ENCODE measurements around the gene MAGEA2.
"Not testable (repeated sequence)": the region's sequence is repeated elsewhere in the genome, so short reads cannot be mapped to it uniquely, and the experiment has no call there.

MAGEA2 gene

GRCh38 chrX:152753686-152754650, at the start of gene MAGEA2:
TSS of gene MAGEA2 (minus strand) at chrX:152753842. CDS start at chrX:152751363, 2,479 bp downstream.
- H3K9ac ChIP-seq (ENCODE audit: low read length in 2 of 2); H3K27ac ChIP-seq (ENCODE audit: low read length); H3K4me3 ChIP-seq (ENCODE audit: low read length in 2 of 2); H3K27me3 ChIP-seq (ENCODE audit: control insufficient read depth in 1 of 2, insufficient read depth in 2 of 2, low read length in 2 of 2); H3K9me3 ChIP-seq (ENCODE audit: control insufficient read depth in 2 of 2, low read length in 2 of 2); H3K4me1 ChIP-seq (ENCODE audit: control insufficient read depth, insufficient read depth, low read length); H3K36me3 ChIP-seq (ENCODE audit: control insufficient read depth in 2 of 2, insufficient read depth in 2 of 2, low read length in 2 of 2): not testable (repeated sequence)

DNA sequence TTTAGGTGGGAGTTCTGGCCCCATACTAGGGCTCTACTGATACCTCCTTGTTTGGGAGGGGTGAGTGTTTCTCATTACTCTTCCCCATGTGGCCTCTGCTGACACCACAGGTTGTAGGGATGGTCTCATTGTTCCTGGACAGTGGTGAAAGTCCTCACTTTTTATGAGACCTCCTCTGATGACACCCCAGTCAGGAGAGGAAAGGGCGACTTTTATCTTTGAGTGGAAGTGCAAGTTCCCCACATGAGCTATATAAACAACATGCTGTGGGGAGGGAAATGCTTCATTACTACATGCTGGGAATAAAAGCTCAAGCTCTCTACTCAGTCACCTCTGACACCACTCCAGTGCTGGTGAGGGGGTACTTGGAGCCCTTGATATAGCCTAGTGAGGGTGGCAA, 45.3 kb upstream of the MAGEA2 start:
- no peaks in the 10 kb centered on the region for H3K4me1 ChIP-seq (ENCODE audit: control insufficient read depth, insufficient read depth, low read length)
- no peak overlapping the region for H3K4me3 ChIP-seq (ENCODE audit: low read length in 2 of 2)
- no peaks in the 10 kb centered on the region for H3K27me3 ChIP-seq (ENCODE audit: control insufficient read depth in 1 of 2, insufficient read depth in 2 of 2, low read length in 2 of 2)
- H3K9ac ChIP-seq (ENCODE audit: low read length in 2 of 2), result no peak overlapping the region
- H3K9me3 ChIP-seq (ENCODE audit: control insufficient read depth in 2 of 2, low read length in 2 of 2), result no peaks in the 10 kb centered on the region
- no peaks in the 10 kb centered on the region for H3K36me3 ChIP-seq (ENCODE audit: control insufficient read depth in 2 of 2, insufficient read depth in 2 of 2, low read length in 2 of 2)
- H3K27ac ChIP-seq (ENCODE audit: low read length), result no peak overlapping the region

DNA sequence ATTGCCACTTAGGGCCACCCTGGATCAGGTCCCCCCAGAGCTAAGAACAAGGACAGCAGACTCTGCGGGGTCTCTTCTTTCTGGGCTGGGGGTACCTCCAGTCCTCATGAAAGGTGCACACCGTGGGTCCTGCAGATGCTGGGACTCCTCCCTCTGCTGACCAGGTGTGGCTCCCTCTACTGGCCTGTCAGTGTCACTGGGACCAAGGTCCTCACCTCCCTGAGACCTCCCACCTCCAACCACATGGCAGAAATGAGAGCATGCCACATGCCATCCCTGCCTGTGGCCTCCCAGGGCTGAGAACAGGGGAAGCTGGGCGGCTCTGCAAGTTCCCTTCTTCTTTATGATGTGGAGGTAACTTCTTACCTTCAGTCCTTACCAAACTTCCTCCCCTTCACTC, 33.4 kb upstream of the MAGEA2 start:
- H3K27me3 ChIP-seq (ENCODE audit: control insufficient read depth in 1 of 2, insufficient read depth in 2 of 2, low read length in 2 of 2); H3K27ac ChIP-seq (ENCODE audit: low read length); H3K9ac ChIP-seq (ENCODE audit: low read length in 2 of 2); H3K4me1 ChIP-seq (ENCODE audit: control insufficient read depth, insufficient read depth, low read length); H3K4me3 ChIP-seq (ENCODE audit: low read length in 2 of 2); H3K36me3 ChIP-seq (ENCODE audit: control insufficient read depth in 2 of 2, insufficient read depth in 2 of 2, low read length in 2 of 2); H3K9me3 ChIP-seq (ENCODE audit: control insufficient read depth in 2 of 2, low read length in 2 of 2): not testable (repeated sequence)

DNA sequence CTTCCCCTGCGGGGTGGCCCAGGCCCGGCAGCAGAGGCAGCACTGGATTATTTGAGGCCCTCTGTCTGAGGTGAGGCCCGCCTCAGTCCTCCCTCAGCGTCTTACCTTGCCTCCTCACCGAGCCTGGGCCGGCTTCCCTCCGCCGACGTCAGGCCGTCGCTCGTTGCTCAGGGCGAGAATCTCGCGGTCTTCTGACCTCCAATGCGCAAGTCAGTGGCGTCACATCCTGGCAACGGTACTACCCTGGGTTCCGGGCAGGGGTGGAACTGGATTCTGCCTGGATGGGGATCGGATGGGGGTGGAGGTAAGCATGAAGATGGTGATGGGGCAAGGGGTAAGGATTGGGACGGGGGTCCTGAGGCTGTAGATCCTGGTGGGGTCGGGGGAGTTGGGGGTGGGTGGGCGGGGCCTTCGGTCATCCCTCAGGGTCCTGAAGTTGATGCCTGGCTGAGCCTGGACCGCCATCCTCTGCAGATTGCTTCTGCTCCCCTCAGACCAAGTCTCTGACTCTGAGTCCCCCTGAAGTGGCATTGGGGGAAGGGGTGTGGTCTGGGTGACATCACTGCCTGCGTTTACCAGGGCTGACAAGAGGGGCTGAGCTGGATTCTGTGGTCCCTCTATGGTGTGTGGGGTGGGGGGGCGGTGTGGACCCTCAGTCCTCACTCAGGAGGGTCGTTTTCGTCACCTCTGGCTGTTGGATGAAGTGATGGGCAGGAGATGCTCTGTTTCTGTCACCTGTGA, 16.1 kb upstream of the MAGEA2 start, which contains the start of gene MAGEA6:
Gene MAGEA6, minus strand, starts transcription at position 141 of the 741 bp plus-strand sequence. CDS start 2,039 bp downstream, outside the sequence.
- H3K27me3 ChIP-seq (ENCODE audit: control insufficient read depth in 1 of 2, insufficient read depth in 2 of 2, low read length in 2 of 2); H3K4me3 ChIP-seq (ENCODE audit: low read length in 2 of 2); H3K4me1 ChIP-seq (ENCODE audit: control insufficient read depth, insufficient read depth, low read length); H3K9me3 ChIP-seq (ENCODE audit: control insufficient read depth in 2 of 2, low read length in 2 of 2); H3K27ac ChIP-seq (ENCODE audit: low read length); H3K36me3 ChIP-seq (ENCODE audit: control insufficient read depth in 2 of 2, insufficient read depth in 2 of 2, low read length in 2 of 2); H3K9ac ChIP-seq (ENCODE audit: low read length in 2 of 2): not testable (repeated sequence)

- not testable (repeated sequence) for H3K4me1 ChIP-seq (ENCODE audit: control insufficient read depth, insufficient read depth, low read length); H3K27ac ChIP-seq (ENCODE audit: low read length); H3K4me3 ChIP-seq (ENCODE audit: low read length in 2 of 2); H3K27me3 ChIP-seq (ENCODE audit: control insufficient read depth in 1 of 2, insufficient read depth in 2 of 2, low read length in 2 of 2); H3K9ac ChIP-seq (ENCODE audit: low read length in 2 of 2); H3K9me3 ChIP-seq (ENCODE audit: control insufficient read depth in 2 of 2, low read length in 2 of 2); H3K36me3 ChIP-seq (ENCODE audit: control insufficient read depth in 2 of 2, insufficient read depth in 2 of 2, low read length in 2 of 2)
Measured at GRCh38 chrX:152766562-152766961, 12.9 kb upstream of the MAGEA2 start.

- not testable (repeated sequence) for H3K27me3 ChIP-seq (ENCODE audit: control insufficient read depth in 1 of 2, insufficient read depth in 2 of 2, low read length in 2 of 2); H3K9ac ChIP-seq (ENCODE audit: low read length in 2 of 2); H3K4me1 ChIP-seq (ENCODE audit: control insufficient read depth, insufficient read depth, low read length); H3K27ac ChIP-seq (ENCODE audit: low read length); H3K36me3 ChIP-seq (ENCODE audit: control insufficient read depth in 2 of 2, insufficient read depth in 2 of 2, low read length in 2 of 2); H3K4me3 ChIP-seq (ENCODE audit: low read length in 2 of 2); H3K9me3 ChIP-seq (ENCODE audit: control insufficient read depth in 2 of 2, low read length in 2 of 2)
Measured at GRCh38 chrX:152761582-152761981, 7.9 kb upstream of the MAGEA2 start.

- H3K27ac ChIP-seq (ENCODE audit: low read length); H3K27me3 ChIP-seq (ENCODE audit: control insufficient read depth in 1 of 2, insufficient read depth in 2 of 2, low read length in 2 of 2); H3K9ac ChIP-seq (ENCODE audit: low read length in 2 of 2); H3K4me1 ChIP-seq (ENCODE audit: control insufficient read depth, insufficient read depth, low read length); H3K36me3 ChIP-seq (ENCODE audit: control insufficient read depth in 2 of 2, insufficient read depth in 2 of 2, low read length in 2 of 2); H3K4me3 ChIP-seq (ENCODE audit: low read length in 2 of 2); H3K9me3 ChIP-seq (ENCODE audit: control insufficient read depth in 2 of 2, low read length in 2 of 2): not testable (repeated sequence)
Measured at GRCh38 chrX:152759544-152759943, 5.9 kb upstream of the MAGEA2 start.

DNA sequence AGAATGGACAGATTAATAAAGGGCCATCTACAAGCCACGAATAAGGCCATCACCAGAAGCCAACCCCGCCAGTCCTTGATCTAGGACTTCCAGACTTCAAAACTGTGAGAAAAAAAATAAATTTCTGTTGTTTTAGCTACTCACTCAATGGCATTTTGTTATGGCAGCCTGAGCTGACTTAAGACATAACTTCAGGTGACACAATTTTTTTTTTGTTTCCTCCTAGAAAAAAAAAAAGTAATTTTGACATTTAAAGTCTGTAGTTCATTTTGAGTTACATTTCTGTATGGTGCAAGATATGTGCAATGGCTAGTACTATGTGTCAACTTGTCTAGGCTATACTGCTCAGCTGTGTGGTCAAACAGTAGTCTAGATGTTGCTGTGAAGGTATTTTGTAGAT, 5.3 kb upstream of the MAGEA2 start, which contains the start of gene CSAG3:
Gene CSAG3, plus strand, starts transcription at position 301 of the 400 bp plus-strand sequence.
- not testable (repeated sequence) for H3K27me3 ChIP-seq (ENCODE audit: control insufficient read depth in 1 of 2, insufficient read depth in 2 of 2, low read length in 2 of 2); H3K4me3 ChIP-seq (ENCODE audit: low read length in 2 of 2); H3K9me3 ChIP-seq (ENCODE audit: control insufficient read depth in 2 of 2, low read length in 2 of 2)

DNA sequence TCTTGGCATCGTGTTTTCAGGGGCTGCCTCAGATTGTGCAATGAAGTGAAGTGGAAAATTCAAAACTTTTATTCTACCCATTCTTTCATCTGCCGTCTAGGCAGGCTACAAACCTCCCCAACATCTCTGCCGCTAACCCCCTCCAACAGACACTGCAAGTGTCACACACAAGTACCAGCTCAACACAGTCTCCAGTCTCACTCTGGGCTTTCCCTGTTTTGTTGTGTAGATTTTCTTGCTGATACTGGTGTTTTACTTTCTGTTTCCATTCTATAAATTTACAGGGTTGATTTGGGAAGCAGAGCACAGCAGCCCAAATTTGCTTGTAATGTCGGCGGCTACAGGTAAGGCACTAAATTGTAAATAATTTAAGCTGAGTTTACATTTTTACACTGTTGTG, 1.2 kb upstream of the MAGEA2 start:
- H3K9me3 ChIP-seq (ENCODE audit: control insufficient read depth in 2 of 2, low read length in 2 of 2); H3K27ac ChIP-seq (ENCODE audit: low read length); H3K36me3 ChIP-seq (ENCODE audit: control insufficient read depth in 2 of 2, insufficient read depth in 2 of 2, low read length in 2 of 2); H3K4me3 ChIP-seq (ENCODE audit: low read length in 2 of 2); H3K9ac ChIP-seq (ENCODE audit: low read length in 2 of 2); H3K27me3 ChIP-seq (ENCODE audit: control insufficient read depth in 1 of 2, insufficient read depth in 2 of 2, low read length in 2 of 2); H3K4me1 ChIP-seq (ENCODE audit: control insufficient read depth, insufficient read depth, low read length): not testable (repeated sequence)

More for the DNA sequence above, 5.3 kb upstream of the MAGEA2 start, which contains the start of gene CSAG3:
- not testable (repeated sequence) for H3K36me3 ChIP-seq (ENCODE audit: control insufficient read depth in 2 of 2, insufficient read depth in 2 of 2, low read length in 2 of 2); H3K27ac ChIP-seq (ENCODE audit: low read length); H3K4me1 ChIP-seq (ENCODE audit: control insufficient read depth, insufficient read depth, low read length); H3K9ac ChIP-seq (ENCODE audit: low read length in 2 of 2)

- Histone ChIP-seq H3K4me1 (ENCODE audit: control insufficient read depth, insufficient read depth, low read length) (no peaks in the 10 kb centered on the region), H3K27ac (ENCODE audit: low read length) (no peak overlapping the region), H3K4me3 (ENCODE audit: low read length in 2 of 2) (no peak overlapping the region), H3K9ac (ENCODE audit: low read length in 2 of 2) (no peak overlapping the region), H3K36me3 (ENCODE audit: control insufficient read depth in 2 of 2, insufficient read depth in 2 of 2, low read length in 2 of 2) (no peaks in the 10 kb centered on the region), H3K9me3 (ENCODE audit: control insufficient read depth in 2 of 2, low read length in 2 of 2) (no peaks in the 10 kb centered on the region), H3K27me3 (ENCODE audit: control insufficient read depth in 1 of 2, insufficient read depth in 2 of 2, low read length in 2 of 2) (peaks cover 0 to 2% of the 10 kb centered on the region in 2 donors)
Measured at GRCh38 chrX:152738560-152738959, 15.1 kb downstream of the MAGEA2 start.

DNA sequence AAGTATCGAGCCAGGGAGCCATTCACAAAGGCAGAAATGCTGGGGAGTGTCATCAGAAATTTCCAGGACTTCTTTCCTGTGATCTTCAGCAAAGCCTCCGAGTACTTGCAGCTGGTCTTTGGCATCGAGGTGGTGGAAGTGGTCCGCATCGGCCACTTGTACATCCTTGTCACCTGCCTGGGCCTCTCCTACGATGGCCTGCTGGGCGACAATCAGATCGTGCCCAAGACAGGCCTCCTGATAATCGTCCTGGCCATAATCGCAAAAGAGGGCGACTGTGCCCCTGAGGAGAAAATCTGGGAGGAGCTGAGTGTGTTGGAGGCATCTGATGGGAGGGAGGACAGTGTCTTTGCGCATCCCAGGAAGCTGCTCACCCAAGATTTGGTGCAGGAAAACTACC, 17.1 kb downstream of the MAGEA2 start:
- H3K9me3 ChIP-seq (ENCODE audit: control insufficient read depth in 2 of 2, low read length in 2 of 2); H3K9ac ChIP-seq (ENCODE audit: low read length in 2 of 2); H3K27me3 ChIP-seq (ENCODE audit: control insufficient read depth in 1 of 2, insufficient read depth in 2 of 2, low read length in 2 of 2); H3K4me1 ChIP-seq (ENCODE audit: control insufficient read depth, insufficient read depth, low read length); H3K36me3 ChIP-seq (ENCODE audit: control insufficient read depth in 2 of 2, insufficient read depth in 2 of 2, low read length in 2 of 2); H3K4me3 ChIP-seq (ENCODE audit: low read length in 2 of 2); H3K27ac ChIP-seq (ENCODE audit: low read length): not testable (repeated sequence)
